Mesothelial cell of epicardium (in vitro differentiated cells): ENCODE data around the gene TMEM176A. TPM values are rescaled to one million over a fixed set of nuclear protein-coding genes. Genes with fewer than 3 reads are reported as not detected.

Experiments
- DNase-seq, 2 experiments: peaks; one replicate each; pipeline ENCODE4 v3.0.0; 2021; ENCODE audit warnings: low spot score in 2 of 2; ENCODE audit not compliant: unreplicated experiment in 2 of 2
- H3K27ac Mint-ChIP-seq: 2 replicates; pipeline ENCODE4 v1.8.0; 2021; ENCODE audit warnings: mixed read lengths
- H3K27me3 Mint-ChIP-seq: 2 replicates; pipeline ENCODE4 v1.8.0; 2021; ENCODE audit warnings: low read depth, mixed read lengths
- H3K36me3 Mint-ChIP-seq: 2 replicates; pipeline ENCODE4 v1.8.0; 2021; ENCODE audit warnings: mixed read lengths
- H3K4me1 Mint-ChIP-seq: 2 replicates; pipeline ENCODE4 v1.8.0; 2021; ENCODE audit warnings: mixed read lengths
- H3K4me3 Mint-ChIP-seq: 2 replicates; pipeline ENCODE4 v1.8.0; 2021; ENCODE audit warnings: mild to moderate bottlenecking, moderate library complexity, mixed read lengths
- H3K9me3 Mint-ChIP-seq: 2 replicates; pipeline ENCODE4 v1.8.0; 2021; ENCODE audit warnings: mixed read lengths
- CTCF ChIP-seq: fragments of 200-600 bp; sonication (generic); IDR thresholded peaks from one replicate; pipeline ENCODE4 v1.5.0; 2021; ENCODE audit warnings: antibody characterized with exemption; ENCODE audit not compliant: unreplicated experiment
- total RNA-seq: library from RNA; stranded (reverse); gene quantifications from 3 replicates; pipeline ENCODE4 v1.2.1, GENCODE V29; 2021

Gene TMEM176A
- total RNA-seq, 1 donor from 2014 or later, result 2.5 TPM

- TF ChIP-seq CTCF, result no peak
- peaks cover 31% of the 10 kb centered on the region for H3K9me3 Mint-ChIP-seq
- H3K4me1 Mint-ChIP-seq, result peaks cover 3% of the 10 kb centered on the region
- H3K27me3 Mint-ChIP-seq, result peaks cover 4% of the 10 kb centered on the region
- no peak overlapping the region for H3K27ac Mint-ChIP-seq
- peaks cover 4% of the 10 kb centered on the region for H3K36me3 Mint-ChIP-seq
- DNase-seq, result no peak
- no peak overlapping the region for H3K4me3 Mint-ChIP-seq
These were observed 19.6 kb downstream of the TMEM176A start for GRCh38 chr7:150820148-150820547.

- no peak for DNase-seq
- Mint-ChIP-seq H3K4me1 (peaks cover 3% of the 10 kb centered on the region), H3K4me3 (no peak overlapping the region), H3K27ac (no peak overlapping the region), H3K36me3 (peaks cover 4% of the 10 kb centered on the region), H3K9me3 (peaks cover 29% of the 10 kb centered on the region), H3K27me3 (peaks cover 4% of the 10 kb centered on the region)
- no peak for TF ChIP-seq CTCF
These were observed 20.1 kb downstream of the TMEM176A start for GRCh38 chr7:150820578-150821198.

GRCh38 chr7:150823043-150823442 is 22.5 kb downstream of the TMEM176A start:
- Mint-ChIP-seq H3K36me3 (no peaks in the 10 kb centered on the region), H3K27ac (no peak overlapping the region), H3K4me1 (peaks cover 3% of the 10 kb centered on the region), H3K4me3 (no peak overlapping the region), H3K27me3 (peaks cover 7% of the 10 kb centered on the region), H3K9me3 (peaks cover 13% of the 10 kb centered on the region)
- no peak for DNase-seq
- TF ChIP-seq CTCF, result no peak

GRCh38 chr7:150823484-150824126 is 23.0 kb downstream of the TMEM176A start:
- Mint-ChIP-seq H3K9me3 (peaks cover 13% of the 10 kb centered on the region), H3K4me3 (no peak overlapping the region), H3K27ac (no peak overlapping the region), H3K27me3 (peaks cover 12% of the 10 kb centered on the region), H3K4me1 (peaks cover 3% of the 10 kb centered on the region), H3K36me3 (no peaks in the 10 kb centered on the region)
- no peak for DNase-seq
- TF ChIP-seq CTCF, result no peak

- no peak overlapping the region for H3K27ac Mint-ChIP-seq
- no peaks in the 10 kb centered on the region for H3K36me3 Mint-ChIP-seq
- H3K4me3 Mint-ChIP-seq, result no peak overlapping the region
- DNase-seq, result no peak
- H3K4me1 Mint-ChIP-seq, result peaks cover 3% of the 10 kb centered on the region
- H3K9me3 Mint-ChIP-seq, result peaks cover 13% of the 10 kb centered on the region
- TF ChIP-seq CTCF, result no peak
- peaks cover 18% of the 10 kb centered on the region for H3K27me3 Mint-ChIP-seq
These were observed 24.0 kb downstream of the TMEM176A start for GRCh38 chr7:150824379-150825177.
